ENCODE results near the gene HAO1. TPM values are rescaled to one million over a fixed set of nuclear protein-coding genes. Genes with fewer than 3 reads are reported as not detected.
"Not testable (repeated sequence)": the region's sequence is repeated elsewhere in the genome, so short reads cannot be mapped to it uniquely, and the experiment has no call there.

Gene HAO1
- total and polyA plus RNA-seq, 4 donors: not detected

DNA sequence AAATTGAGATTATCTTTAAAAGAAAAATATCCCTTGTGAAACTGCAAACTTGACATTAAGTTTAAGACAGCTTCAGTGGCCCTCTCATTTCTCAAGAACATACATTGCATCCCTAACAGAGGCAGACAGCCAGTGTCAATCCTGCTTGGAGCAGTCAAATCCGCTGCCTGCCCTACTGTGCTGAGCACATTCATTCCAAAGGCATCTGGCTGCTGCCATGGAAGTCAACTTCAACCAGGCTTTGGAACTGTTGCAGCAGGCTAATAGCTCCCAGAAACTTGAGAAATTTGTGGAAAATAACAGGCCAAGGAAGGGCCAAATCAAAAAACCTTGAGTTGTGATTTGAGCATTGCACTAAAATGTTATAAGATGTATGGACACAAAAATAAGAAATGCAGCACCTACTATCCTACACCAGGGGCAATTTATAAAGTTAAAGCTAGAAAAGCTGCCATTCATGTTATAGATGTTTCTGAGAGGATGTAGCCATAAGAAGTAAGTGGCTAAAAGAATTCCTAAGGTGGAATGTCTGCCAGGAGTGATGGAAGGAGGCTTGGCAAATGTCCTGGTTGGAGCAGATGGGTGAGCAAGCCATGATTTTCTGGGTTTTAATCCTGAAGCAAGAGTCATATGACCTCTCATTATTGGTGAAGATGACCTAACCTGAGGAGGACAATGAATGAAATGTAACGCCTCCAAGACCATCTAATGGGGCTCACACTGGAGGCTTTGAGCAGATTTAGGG, 31.4 kb upstream of the HAO1 start:
- H3K4me3 ChIP-seq (ENCODE audit: low read depth, low read length): no peak overlapping the region
- H3K27ac ChIP-seq (ENCODE audit: low read depth, low read length): no peak overlapping the region
- no peaks in the 10 kb centered on the region for H3K9me3 ChIP-seq (ENCODE audit: control insufficient read depth, insufficient read depth, low read length)
- H3K4me1 ChIP-seq (ENCODE audit: control insufficient read depth, insufficient read depth, low read length): no peaks in the 10 kb centered on the region
- DNase-seq (ENCODE audit: low read depth in 4 of 6, low spot score in 6 of 6): no peak
- 90% methylated on average over 2 of the region's 2 CpGs for WGBS (ENCODE audit: insufficient coverage)
- no peaks in the 10 kb centered on the region for H3K36me3 ChIP-seq (ENCODE audit: control insufficient read depth, insufficient read depth, low read length)
- H3K27me3 ChIP-seq (ENCODE audit: control insufficient read depth, insufficient read depth, low read length): no peaks in the 10 kb centered on the region

GRCh38 chr20:7967199-7967844, 27.1 kb upstream of the HAO1 start:
- Histone ChIP-seq H3K36me3 (ENCODE audit: control insufficient read depth, insufficient read depth, low read length) (no peaks in the 10 kb centered on the region), H3K27me3 (ENCODE audit: control insufficient read depth, insufficient read depth, low read length) (no peaks in the 10 kb centered on the region), H3K4me3 (ENCODE audit: low read depth, low read length) (no peak overlapping the region), H3K9me3 (ENCODE audit: control insufficient read depth, insufficient read depth, low read length) (no peaks in the 10 kb centered on the region), H3K4me1 (ENCODE audit: control insufficient read depth, insufficient read depth, low read length) (no peaks in the 10 kb centered on the region), H3K27ac (ENCODE audit: low read depth, low read length) (no peak overlapping the region)
- WGBS (ENCODE audit: insufficient coverage): 84% methylated on average over 2 of the region's 4 CpGs
- peak in 1 of 6 donors; percentile 49 for DNase-seq (ENCODE audit: low read depth in 4 of 6, low spot score in 6 of 6)

DNA sequence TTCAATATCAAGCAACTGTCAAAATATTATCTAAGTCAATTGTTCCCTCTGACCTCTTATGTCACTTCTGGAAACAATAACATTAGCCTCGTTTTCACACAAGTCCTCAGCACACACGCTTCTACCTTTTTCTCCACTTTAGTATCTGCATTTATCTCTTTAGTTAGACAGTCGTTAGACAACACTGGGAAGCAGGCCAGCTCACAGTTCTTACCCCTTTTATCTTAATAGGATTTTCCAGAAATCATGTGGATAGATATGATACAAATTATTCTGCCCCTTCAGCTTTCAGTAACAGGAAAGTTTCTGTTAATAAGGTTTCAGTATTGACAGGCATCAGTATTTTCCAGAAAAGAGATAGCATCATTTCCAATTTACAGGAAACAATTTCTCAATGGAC, 25.9 kb upstream of the HAO1 start:
- Histone ChIP-seq H3K4me1 (ENCODE audit: control insufficient read depth, insufficient read depth, low read length) (no peaks in the 10 kb centered on the region), H3K36me3 (ENCODE audit: control insufficient read depth, insufficient read depth, low read length) (no peaks in the 10 kb centered on the region), H3K27ac (ENCODE audit: low read depth, low read length) (no peak overlapping the region), H3K4me3 (ENCODE audit: low read depth, low read length) (no peak overlapping the region), H3K27me3 (ENCODE audit: control insufficient read depth, insufficient read depth, low read length) (no peaks in the 10 kb centered on the region), H3K9me3 (ENCODE audit: control insufficient read depth, insufficient read depth, low read length) (no peaks in the 10 kb centered on the region)
- peak in 1 of 6 donors; percentile 30 for DNase-seq (ENCODE audit: low read depth in 4 of 6, low spot score in 6 of 6)
- no CpG with 5 or more reads among the region's 3 CpGs for WGBS (ENCODE audit: insufficient coverage)

GRCh38 chr20:7959484-7959883, 19.2 kb upstream of the HAO1 start:
- no peaks in the 10 kb centered on the region for H3K9me3 ChIP-seq (ENCODE audit: control insufficient read depth, insufficient read depth, low read length)
- H3K27me3 ChIP-seq (ENCODE audit: control insufficient read depth, insufficient read depth, low read length): no peaks in the 10 kb centered on the region
- no peak overlapping the region for H3K27ac ChIP-seq (ENCODE audit: low read depth, low read length)
- DNase-seq (ENCODE audit: low read depth in 4 of 6, low spot score in 6 of 6): no peak
- H3K4me3 ChIP-seq (ENCODE audit: low read depth, low read length): no peak overlapping the region
- no CpG with 5 or more reads among the region's 1 CpG for WGBS (ENCODE audit: insufficient coverage)
- no peaks in the 10 kb centered on the region for H3K4me1 ChIP-seq (ENCODE audit: control insufficient read depth, insufficient read depth, low read length)
- no peaks in the 10 kb centered on the region for H3K36me3 ChIP-seq (ENCODE audit: control insufficient read depth, insufficient read depth, low read length)

DNA sequence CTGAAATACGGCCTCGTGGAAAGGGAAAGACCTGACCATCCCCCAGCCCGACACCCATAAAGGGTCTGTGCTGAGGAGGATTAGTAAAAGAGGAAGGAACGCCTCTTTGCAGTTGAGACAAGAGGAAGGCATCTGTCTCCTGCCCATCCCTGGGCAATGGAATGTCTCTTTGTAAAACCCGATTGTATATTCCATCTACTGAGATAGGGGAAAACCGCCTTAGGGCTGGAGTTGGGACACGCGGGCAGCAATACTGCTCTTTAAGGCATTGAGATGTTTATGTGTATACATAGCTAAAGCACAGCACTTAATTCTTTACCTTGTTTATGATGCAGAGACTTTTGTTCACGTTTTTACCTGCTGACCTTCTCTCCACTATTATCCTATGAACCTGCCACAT, 16.3 kb upstream of the HAO1 start:
- 68% methylated on average over 3 of the region's 9 CpGs for WGBS (ENCODE audit: insufficient coverage)
- not testable (repeated sequence) for DNase-seq (ENCODE audit: low read depth in 4 of 6, low spot score in 6 of 6); H3K27ac ChIP-seq (ENCODE audit: low read depth, low read length); H3K27me3 ChIP-seq (ENCODE audit: control insufficient read depth, insufficient read depth, low read length); H3K4me1 ChIP-seq (ENCODE audit: control insufficient read depth, insufficient read depth, low read length); H3K4me3 ChIP-seq (ENCODE audit: low read depth, low read length); H3K36me3 ChIP-seq (ENCODE audit: control insufficient read depth, insufficient read depth, low read length); H3K9me3 ChIP-seq (ENCODE audit: control insufficient read depth, insufficient read depth, low read length)

DNA sequence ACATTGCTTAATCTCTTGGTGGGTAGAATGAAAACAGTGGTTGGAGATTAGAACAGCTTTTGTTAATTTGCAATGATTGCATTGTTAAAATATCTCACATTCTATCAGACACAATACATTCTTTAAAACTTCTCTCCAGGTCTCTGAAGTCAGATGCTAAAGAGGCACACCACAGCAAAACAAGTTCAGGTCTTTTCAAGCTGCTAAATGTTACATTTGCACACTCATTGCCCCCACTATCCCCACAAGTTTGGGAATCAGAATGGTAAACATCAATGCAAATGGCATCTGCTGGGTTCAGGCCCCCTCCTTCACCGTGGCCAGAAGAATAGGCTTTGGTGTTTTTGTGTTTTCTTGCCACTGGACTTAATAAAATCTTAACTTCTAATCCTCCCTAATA, 10.1 kb upstream of the HAO1 start:
- no peaks in the 10 kb centered on the region for H3K36me3 ChIP-seq (ENCODE audit: control insufficient read depth, insufficient read depth, low read length)
- H3K9me3 ChIP-seq (ENCODE audit: control insufficient read depth, insufficient read depth, low read length): peaks cover 2% of the 10 kb centered on the region
- no peak overlapping the region for H3K27ac ChIP-seq (ENCODE audit: low read depth, low read length)
- DNase-seq (ENCODE audit: low read depth in 4 of 6, low spot score in 6 of 6): no peak
- H3K4me1 ChIP-seq (ENCODE audit: control insufficient read depth, insufficient read depth, low read length): no peaks in the 10 kb centered on the region
- H3K4me3 ChIP-seq (ENCODE audit: low read depth, low read length): no peak overlapping the region
- no CpG with 5 or more reads among the region's 1 CpG for WGBS (ENCODE audit: insufficient coverage)
- no peaks in the 10 kb centered on the region for H3K27me3 ChIP-seq (ENCODE audit: control insufficient read depth, insufficient read depth, low read length)

DNA sequence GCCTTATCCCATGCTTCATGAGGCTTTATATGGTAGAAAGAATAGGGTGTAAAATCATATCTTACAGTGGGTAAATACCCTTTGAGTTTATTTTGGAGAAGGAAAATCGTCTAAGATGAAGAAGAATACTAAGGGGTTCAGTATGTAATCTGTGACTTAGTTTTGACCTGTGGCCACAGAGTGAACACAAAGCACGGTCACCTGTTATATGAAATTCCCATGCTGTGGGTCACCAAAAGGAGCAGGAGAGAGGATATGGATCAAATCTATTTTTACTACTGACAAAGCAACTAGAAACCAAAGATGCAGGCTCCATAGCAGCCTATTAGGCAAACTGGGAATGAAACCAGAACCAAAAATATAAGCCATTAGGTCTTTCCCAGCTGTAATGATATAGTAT, 3.6 kb upstream of the HAO1 start:
- no peaks in the 10 kb centered on the region for H3K27me3 ChIP-seq (ENCODE audit: control insufficient read depth, insufficient read depth, low read length)
- H3K4me3 ChIP-seq (ENCODE audit: low read depth, low read length): no peak overlapping the region
- no peaks in the 10 kb centered on the region for H3K36me3 ChIP-seq (ENCODE audit: control insufficient read depth, insufficient read depth, low read length)
- peaks cover 2% of the 10 kb centered on the region for H3K9me3 ChIP-seq (ENCODE audit: control insufficient read depth, insufficient read depth, low read length)
- no peaks in the 10 kb centered on the region for H3K4me1 ChIP-seq (ENCODE audit: control insufficient read depth, insufficient read depth, low read length)
- no peak for DNase-seq (ENCODE audit: low read depth in 4 of 6, low spot score in 6 of 6)
- H3K27ac ChIP-seq (ENCODE audit: low read depth, low read length): no peak overlapping the region
- 100% methylated on average over 1 of the region's 2 CpGs for WGBS (ENCODE audit: insufficient coverage)

DNA sequence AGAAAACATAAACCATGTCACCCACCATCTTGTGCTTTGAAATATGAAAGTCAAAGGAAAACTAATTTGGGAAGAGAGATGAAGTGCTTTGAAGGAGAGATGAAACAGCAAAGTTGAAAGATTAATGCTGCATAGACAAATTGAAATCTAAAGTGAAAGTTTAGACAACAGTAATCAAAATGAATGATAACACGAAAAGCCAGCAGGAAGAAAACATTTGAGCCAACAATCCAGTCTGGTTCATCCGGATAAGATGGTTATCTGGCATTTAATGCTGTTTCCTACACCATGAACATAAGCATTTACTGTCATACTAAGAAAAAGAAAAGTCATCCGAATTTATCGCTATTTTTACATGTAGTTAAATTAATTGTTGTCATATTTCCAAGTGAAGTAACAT, 595 bp downstream of the HAO1 start:
- H3K4me1 ChIP-seq (ENCODE audit: control insufficient read depth, insufficient read depth, low read length): no peaks in the 10 kb centered on the region
- DNase-seq (ENCODE audit: low read depth in 4 of 6, low spot score in 6 of 6): peak in 1 of 6 donors; percentile 11
- WGBS (ENCODE audit: insufficient coverage): no CpG with 5 or more reads among the region's 4 CpGs
- H3K27me3 ChIP-seq (ENCODE audit: control insufficient read depth, insufficient read depth, low read length): no peaks in the 10 kb centered on the region
- no peaks in the 10 kb centered on the region for H3K36me3 ChIP-seq (ENCODE audit: control insufficient read depth, insufficient read depth, low read length)
- H3K27ac ChIP-seq (ENCODE audit: low read depth, low read length): no peak overlapping the region
- no peaks in the 10 kb centered on the region for H3K9me3 ChIP-seq (ENCODE audit: control insufficient read depth, insufficient read depth, low read length)
- H3K4me3 ChIP-seq (ENCODE audit: low read depth, low read length): no peak overlapping the region

- Histone ChIP-seq H3K27ac (ENCODE audit: low read depth, low read length) (no peak overlapping the region), H3K4me3 (ENCODE audit: low read depth, low read length) (no peak overlapping the region), H3K9me3 (ENCODE audit: control insufficient read depth, insufficient read depth, low read length) (no peaks in the 10 kb centered on the region), H3K27me3 (ENCODE audit: control insufficient read depth, insufficient read depth, low read length) (no peaks in the 10 kb centered on the region), H3K4me1 (ENCODE audit: control insufficient read depth, insufficient read depth, low read length) (no peaks in the 10 kb centered on the region), H3K36me3 (ENCODE audit: control insufficient read depth, insufficient read depth, low read length) (no peaks in the 10 kb centered on the region)
- DNase-seq (ENCODE audit: low read depth in 4 of 6, low spot score in 6 of 6): no peak
- WGBS (ENCODE audit: insufficient coverage): no CpG with 5 or more reads among the region's 2 CpGs
These were observed 2.2 kb downstream of the HAO1 start for GRCh38 chr20:7938058-7938457.

GRCh38 chr20:7937328-7937727, 2.9 kb downstream of the HAO1 start:
- Histone ChIP-seq H3K4me1 (ENCODE audit: control insufficient read depth, insufficient read depth, low read length) (no peaks in the 10 kb centered on the region), H3K9me3 (ENCODE audit: control insufficient read depth, insufficient read depth, low read length) (no peaks in the 10 kb centered on the region), H3K27ac (ENCODE audit: low read depth, low read length) (no peak overlapping the region), H3K27me3 (ENCODE audit: control insufficient read depth, insufficient read depth, low read length) (no peaks in the 10 kb centered on the region), H3K36me3 (ENCODE audit: control insufficient read depth, insufficient read depth, low read length) (no peaks in the 10 kb centered on the region), H3K4me3 (ENCODE audit: low read depth, low read length) (no peak overlapping the region)
- WGBS (ENCODE audit: insufficient coverage): 100% methylated on average over 1 of the region's 3 CpGs
- DNase-seq (ENCODE audit: low read depth in 4 of 6, low spot score in 6 of 6): no peak
